B cell (primary cell): Measurements from ENCODE around the gene HYAL1.

Experiments
- CTCF ChIP-seq: fragments of 200-600 bp; IDR thresholded peaks from one replicate; pipeline ENCODE4 v1.8.0; 2022; ENCODE audit warnings: antibody characterized with exemption, mild to moderate bottlenecking
- EZH2 ChIP-seq: IDR thresholded peaks from 2 replicates; pipeline ENCODE4 v1.6.1; 2012; ENCODE audit warnings: borderline replicate concordance, low read depth, mild to moderate bottlenecking, moderate library complexity, low read length; ENCODE audit not compliant: insufficient read depth, poor library complexity, severe bottlenecking

- TF ChIP-seq CTCF (no peak), EZH2 (no peak)
These were observed 46.8 kb upstream of the HYAL1 start for GRCh38 chr3:50350213-50350526.
